ENCODE data around the gene MYL4.

The MYL4 gene

GRCh38 chr17:47184681-47185080 lies 24.5 kb upstream of the MYL4 start:
- no peak overlapping the region for H3K9ac ChIP-seq (ENCODE audit: low read depth, low read length)
- peaks cover 3% of the 10 kb centered on the region; the same call in 1 of the 2 replicates for H3K4me1 ChIP-seq (ENCODE audit: insufficient read depth, low read length)
- no peaks in the 10 kb centered on the region for H3K9me3 ChIP-seq (ENCODE audit: control insufficient read depth, insufficient read depth, low read length)
- H3K36me3 ChIP-seq (ENCODE audit: insufficient read depth, low read length) = peaks cover 3% of the 10 kb centered on the region; the same call in 1 of the 2 replicates

GRCh38 chr17:47188271-47188875 lies 20.8 kb upstream of the MYL4 start:
- Histone ChIP-seq H3K9ac (ENCODE audit: low read depth, low read length) (peak overlapping the region; percentile 82), H3K36me3 (ENCODE audit: insufficient read depth, low read length) (no peaks in the 10 kb centered on the region), H3K4me1 (ENCODE audit: insufficient read depth, low read length) (peaks cover 3% of the 10 kb centered on the region; the same call in 1 of the 2 replicates), H3K9me3 (ENCODE audit: control insufficient read depth, insufficient read depth, low read length) (no peaks in the 10 kb centered on the region)

- H3K36me3 ChIP-seq (ENCODE audit: insufficient read depth, low read length) = no peaks in the 10 kb centered on the region
- H3K9ac ChIP-seq (ENCODE audit: low read depth, low read length) = peak within 1 kb of the TSS; percentile 82
- no peaks in the 10 kb centered on the region for H3K9me3 ChIP-seq (ENCODE audit: control insufficient read depth, insufficient read depth, low read length)
- H3K4me1 ChIP-seq (ENCODE audit: insufficient read depth, low read length) = peaks cover 3% of the 10 kb centered on the region; the same call in 1 of the 2 replicates
Observed at GRCh38 chr17:47188876-47189731, 20.0 kb upstream of the MYL4 start, which contains the start of gene CDC27. Gene CDC27, minus strand, starts transcription at chr17:47189295. Its CDS starts 123 bp downstream, at chr17:47189172.

- H3K4me1 ChIP-seq (ENCODE audit: insufficient read depth, low read length) = peaks cover 3% of the 10 kb centered on the region; the same call in 1 of the 2 replicates
- H3K36me3 ChIP-seq (ENCODE audit: insufficient read depth, low read length) = no peaks in the 10 kb centered on the region
- H3K9me3 ChIP-seq (ENCODE audit: control insufficient read depth, insufficient read depth, low read length) = no peaks in the 10 kb centered on the region
- peak overlapping the region; percentile 82 for H3K9ac ChIP-seq (ENCODE audit: low read depth, low read length)
Observed at GRCh38 chr17:47189732-47190237, 19.4 kb upstream of the MYL4 start.

GRCh38 chr17:47190243-47190642 lies 18.9 kb upstream of the MYL4 start:
- no peaks in the 10 kb centered on the region for H3K9me3 ChIP-seq (ENCODE audit: control insufficient read depth, insufficient read depth, low read length)
- no peak overlapping the region for H3K9ac ChIP-seq (ENCODE audit: low read depth, low read length)
- peaks cover 3% of the 10 kb centered on the region; the same call in 1 of the 2 replicates for H3K4me1 ChIP-seq (ENCODE audit: insufficient read depth, low read length)
- H3K36me3 ChIP-seq (ENCODE audit: insufficient read depth, low read length) = no peaks in the 10 kb centered on the region

GRCh38 chr17:47190770-47191169 lies 18.4 kb upstream of the MYL4 start:
- no peak overlapping the region for H3K9ac ChIP-seq (ENCODE audit: low read depth, low read length)
- H3K4me1 ChIP-seq (ENCODE audit: insufficient read depth, low read length) = peaks cover under 1% of the 10 kb centered on the region; the same call in 1 of the 2 replicates
- no peaks in the 10 kb centered on the region for H3K9me3 ChIP-seq (ENCODE audit: control insufficient read depth, insufficient read depth, low read length)
- no peaks in the 10 kb centered on the region for H3K36me3 ChIP-seq (ENCODE audit: insufficient read depth, low read length)

GRCh38 chr17:47192554-47192953 lies 16.6 kb upstream of the MYL4 start:
- Histone ChIP-seq H3K9me3 (ENCODE audit: control insufficient read depth, insufficient read depth, low read length) (no peaks in the 10 kb centered on the region), H3K4me1 (ENCODE audit: insufficient read depth, low read length) (no peaks in the 10 kb centered on the region), H3K36me3 (ENCODE audit: insufficient read depth, low read length) (no peaks in the 10 kb centered on the region), H3K9ac (ENCODE audit: low read depth, low read length) (no peak overlapping the region)

- no peaks in the 10 kb centered on the region for H3K4me1 ChIP-seq (ENCODE audit: insufficient read depth, low read length)
- no peaks in the 10 kb centered on the region for H3K36me3 ChIP-seq (ENCODE audit: insufficient read depth, low read length)
- no peaks in the 10 kb centered on the region for H3K9me3 ChIP-seq (ENCODE audit: control insufficient read depth, insufficient read depth, low read length)
Observed at GRCh38 chr17:47193931-47194511, 15.1 kb upstream of the MYL4 start.

GRCh38 chr17:47197821-47198220 lies 11.3 kb upstream of the MYL4 start:
- no peak overlapping the region for H3K9ac ChIP-seq (ENCODE audit: low read depth, low read length)
- H3K9me3 ChIP-seq (ENCODE audit: control insufficient read depth, insufficient read depth, low read length) = no peaks in the 10 kb centered on the region
- no peaks in the 10 kb centered on the region for H3K36me3 ChIP-seq (ENCODE audit: insufficient read depth, low read length)
- H3K4me1 ChIP-seq (ENCODE audit: insufficient read depth, low read length) = no peaks in the 10 kb centered on the region

More at GRCh38 chr17:47193931-47194511, 15.1 kb upstream of the MYL4 start:
- H3K9ac ChIP-seq (ENCODE audit: low read depth, low read length) = no peak overlapping the region

- no peaks in the 10 kb centered on the region for H3K36me3 ChIP-seq (ENCODE audit: insufficient read depth, low read length)
- no peaks in the 10 kb centered on the region for H3K9me3 ChIP-seq (ENCODE audit: control insufficient read depth, insufficient read depth, low read length)
- peaks cover 10% of the 10 kb centered on the region for H3K4me1 ChIP-seq (ENCODE audit: insufficient read depth, low read length)
- no peak overlapping the region for H3K9ac ChIP-seq (ENCODE audit: low read depth, low read length)
Observed at GRCh38 chr17:47199627-47200324, 9.4 kb upstream of the MYL4 start.

GRCh38 chr17:47200325-47200664 lies 8.9 kb upstream of the MYL4 start:
- peaks cover 15% of the 10 kb centered on the region for H3K4me1 ChIP-seq (ENCODE audit: insufficient read depth, low read length)
- no peaks in the 10 kb centered on the region for H3K36me3 ChIP-seq (ENCODE audit: insufficient read depth, low read length)
- H3K9ac ChIP-seq (ENCODE audit: low read depth, low read length) = no peak overlapping the region
- H3K9me3 ChIP-seq (ENCODE audit: control insufficient read depth, insufficient read depth, low read length) = no peaks in the 10 kb centered on the region

- Histone ChIP-seq H3K9ac (ENCODE audit: low read depth, low read length) (no peak overlapping the region), H3K4me1 (ENCODE audit: insufficient read depth, low read length) (peaks cover 21% of the 10 kb centered on the region), H3K36me3 (ENCODE audit: insufficient read depth, low read length) (no peaks in the 10 kb centered on the region), H3K9me3 (ENCODE audit: control insufficient read depth, insufficient read depth, low read length) (no peaks in the 10 kb centered on the region)
Observed at GRCh38 chr17:47201166-47201565, 8.0 kb upstream of the MYL4 start.

- no peaks in the 10 kb centered on the region for H3K36me3 ChIP-seq (ENCODE audit: insufficient read depth, low read length)
- no peak overlapping the region for H3K9ac ChIP-seq (ENCODE audit: low read depth, low read length)
- peaks cover 25% of the 10 kb centered on the region for H3K4me1 ChIP-seq (ENCODE audit: insufficient read depth, low read length)
- no peaks in the 10 kb centered on the region for H3K9me3 ChIP-seq (ENCODE audit: control insufficient read depth, insufficient read depth, low read length)
Observed at GRCh38 chr17:47203984-47204721, 5.0 kb upstream of the MYL4 start.

Data from ES-I3 (cell line).